ENCODE results near the gene EIF4G3.
A peak's percentile ranks its signal among the peaks of the same experiment; 100 is the strongest.
"Not testable (repeated sequence)": the region's sequence is repeated elsewhere in the genome, so short reads cannot be mapped to it uniquely, and the experiment has no call there.

The EIF4G3 gene

DNA sequence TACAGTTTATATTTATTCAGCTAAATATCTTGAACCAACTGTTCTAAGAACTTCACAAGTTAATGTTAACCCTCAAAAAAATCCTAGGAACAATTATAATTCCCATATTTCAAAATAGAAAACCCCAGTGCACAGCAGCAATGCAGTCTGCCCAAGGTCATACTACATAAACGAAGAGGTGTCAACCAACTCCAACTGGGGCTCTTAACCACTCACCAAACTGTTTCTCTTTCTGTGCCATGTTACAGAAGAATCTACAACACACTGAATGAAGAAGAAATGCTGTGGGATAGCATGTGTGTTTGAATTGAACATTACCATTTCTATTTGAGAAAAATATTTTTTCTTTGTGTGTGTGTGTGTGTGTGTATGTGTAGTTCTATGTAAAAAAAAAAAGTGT, 35.7 kb downstream of the EIF4G3 start:
- TF ChIP-seq ZFP30 (CRISPR knock-in tag; IDR thresholded peaks at IDR 0.05) (no peak), CSDC2 (CRISPR knock-in tag; IDR thresholded peaks at IDR 0.05) (no peak), ZFP3 (CRISPR knock-in tag; IDR thresholded peaks at IDR 0.05) (no peak), ZNF565 (CRISPR knock-in tag; conservative IDR thresholded peaks at IDR 0.05; ENCODE audit: low read depth) (no peak), BACH2 (CRISPR knock-in tag; IDR thresholded peaks at IDR 0.05; ENCODE audit: borderline replicate concordance) (no peak), ZNF70 (CRISPR knock-in tag; IDR thresholded peaks at IDR 0.05) (no peak), OSR1 (CRISPR knock-in tag; IDR thresholded peaks at IDR 0.05) (no peak)
- ATAC-seq = no peak

- ATAC-seq = peak; percentile 55; the same call in 2 of the 3 replicates
- TF ChIP-seq TCF4 (CRISPR knock-in tag; IDR thresholded peaks at IDR 0.05; ENCODE audit: borderline replicate concordance) (no peak), ZFP30 (CRISPR knock-in tag; IDR thresholded peaks at IDR 0.05) (no peak), PPARA (CRISPR knock-in tag; IDR thresholded peaks at IDR 0.05; ENCODE audit: borderline replicate concordance) (no peak), RARB (CRISPR knock-in tag; IDR thresholded peaks at IDR 0.05) (no peak), BACH2 (CRISPR knock-in tag; IDR thresholded peaks at IDR 0.05; ENCODE audit: borderline replicate concordance) (no peak), ZNF70 (CRISPR knock-in tag; IDR thresholded peaks at IDR 0.05) (no peak), SNAI2 (CRISPR knock-in tag; IDR thresholded peaks at IDR 0.05) (no peak), CSRNP3 (CRISPR knock-in tag; IDR thresholded peaks at IDR 0.05) (no peak), ZC3H10 (CRISPR knock-in tag; IDR thresholded peaks at IDR 0.05) (no peak), ZFP3 (CRISPR knock-in tag; IDR thresholded peaks at IDR 0.05) (no peak), ARNTL (CRISPR knock-in tag; IDR thresholded peaks at IDR 0.05; ENCODE audit: borderline replicate concordance, low read depth) (no peak), ISL1 (CRISPR knock-in tag; IDR thresholded peaks at IDR 0.05) (no peak), ESRRG (CRISPR knock-in tag; IDR thresholded peaks at IDR 0.05) (no peak), ZNF8 (CRISPR knock-in tag; IDR thresholded peaks at IDR 0.05) (no peak), POU6F1 (CRISPR knock-in tag; IDR thresholded peaks at IDR 0.05; ENCODE audit: borderline replicate concordance, low read depth) (no peak), TSHZ2 (CRISPR knock-in tag; IDR thresholded peaks at IDR 0.05) (no peak), ZNF565 (CRISPR knock-in tag; conservative IDR thresholded peaks at IDR 0.05; ENCODE audit: low read depth) (no peak), TOX (CRISPR knock-in tag; IDR thresholded peaks at IDR 0.05; ENCODE audit: borderline replicate concordance) (no peak)
- TF ChIP-seq, protein P1, sequence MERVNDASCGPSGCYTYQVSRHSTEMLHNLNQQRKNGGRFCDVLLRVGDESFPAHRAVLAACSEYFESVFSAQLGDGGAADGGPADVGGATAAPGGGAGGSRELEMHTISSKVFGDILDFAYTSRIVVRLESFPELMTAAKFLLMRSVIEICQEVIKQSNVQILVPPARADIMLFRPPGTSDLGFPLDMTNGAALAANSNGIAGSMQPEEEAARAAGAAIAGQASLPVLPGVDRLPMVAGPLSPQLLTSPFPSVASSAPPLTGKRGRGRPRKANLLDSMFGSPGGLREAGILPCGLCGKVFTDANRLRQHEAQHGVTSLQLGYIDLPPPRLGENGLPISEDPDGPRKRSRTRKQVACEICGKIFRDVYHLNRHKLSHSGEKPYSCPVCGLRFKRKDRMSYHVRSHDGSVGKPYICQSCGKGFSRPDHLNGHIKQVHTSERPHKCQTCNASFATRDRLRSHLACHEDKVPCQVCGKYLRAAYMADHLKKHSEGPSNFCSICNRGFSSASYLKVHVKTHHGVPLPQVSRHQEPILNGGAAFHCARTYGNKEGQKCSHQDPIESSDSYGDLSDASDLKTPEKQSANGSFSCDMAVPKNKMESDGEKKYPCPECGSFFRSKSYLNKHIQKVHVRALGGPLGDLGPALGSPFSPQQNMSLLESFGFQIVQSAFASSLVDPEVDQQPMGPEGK (CRISPR knock-in tag; IDR thresholded peaks at IDR 0.05; ENCODE audit: borderline replicate concordance) = no peak
These were observed 37.1 kb downstream of the EIF4G3 start for GRCh38 chr1:21139601-21140000.

GRCh38 chr1:21136344-21136743, 40.4 kb downstream of the EIF4G3 start:
- ATAC-seq = not testable (repeated sequence)

DNA sequence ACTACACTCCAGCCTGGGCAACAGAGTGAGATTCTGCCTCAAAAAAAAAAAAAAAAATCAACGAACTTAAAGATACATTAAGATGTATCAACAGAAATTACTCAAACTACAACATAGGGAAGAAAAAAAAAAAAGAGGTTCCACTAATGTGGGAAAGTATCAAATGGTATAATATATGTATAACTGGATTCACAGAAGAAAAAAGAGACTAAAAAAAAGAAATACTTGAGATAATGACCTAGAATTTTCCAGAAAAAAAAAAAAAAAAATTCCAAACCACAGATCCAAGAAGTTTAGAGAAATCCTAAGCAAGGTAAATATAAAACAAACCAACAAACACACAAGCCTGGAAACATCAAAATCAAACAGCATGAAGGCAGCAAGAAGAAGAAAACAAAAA, 45.5 kb downstream of the EIF4G3 start:
- ATAC-seq = no peak
- TF ChIP-seq CSRNP3 (CRISPR knock-in tag; IDR thresholded peaks at IDR 0.05) = no peak
- TF ChIP-seq OSR1 (CRISPR knock-in tag; IDR thresholded peaks at IDR 0.05) = no peak
- no peak for TF ChIP-seq ZFP30 (CRISPR knock-in tag; IDR thresholded peaks at IDR 0.05)
- no peak for TF ChIP-seq ISL1 (CRISPR knock-in tag; IDR thresholded peaks at IDR 0.05)
- no peak for TF ChIP-seq CREB5 (CRISPR knock-in tag; IDR thresholded peaks at IDR 0.05; ENCODE audit: low read depth)
- TF ChIP-seq TCF4 (CRISPR knock-in tag; IDR thresholded peaks at IDR 0.05; ENCODE audit: borderline replicate concordance) = no peak
- TF ChIP-seq ZNF565 (CRISPR knock-in tag; conservative IDR thresholded peaks at IDR 0.05; ENCODE audit: low read depth) = no peak
- TF ChIP-seq, protein P1 (CRISPR knock-in tag; IDR thresholded peaks at IDR 0.05; ENCODE audit: borderline replicate concordance) = no peak
- no peak for TF ChIP-seq CSDC2 (CRISPR knock-in tag; IDR thresholded peaks at IDR 0.05)
- TF ChIP-seq GLIS3 (CRISPR knock-in tag; IDR thresholded peaks at IDR 0.05) = no peak
- TF ChIP-seq ZFP3 (CRISPR knock-in tag; IDR thresholded peaks at IDR 0.05) = no peak
- no peak for TF ChIP-seq TOX (CRISPR knock-in tag; IDR thresholded peaks at IDR 0.05; ENCODE audit: borderline replicate concordance)
- TF ChIP-seq ESRRG (CRISPR knock-in tag; IDR thresholded peaks at IDR 0.05) = no peak
- no peak for TF ChIP-seq ARNTL (CRISPR knock-in tag; IDR thresholded peaks at IDR 0.05; ENCODE audit: borderline replicate concordance, low read depth)
- no peak for TF ChIP-seq PPARA (CRISPR knock-in tag; IDR thresholded peaks at IDR 0.05; ENCODE audit: borderline replicate concordance)
